Common myeloid progenitor, CD34-positive (primary cell): ENCODE results near the gene CTU1.

Source experiments
- CTCF ChIA-PET: fragments of 350-600 bp; sonication (Branson Sonifier 250); formaldehyde crosslinking; loops from one replicate; lab custom pipeline; 2021; ENCODE audit warnings: antibody characterized with exemption; lab: Charles Lee
- POLR2A ChIA-PET: fragments of 350-600 bp; sonication (Branson Sonifier 250); formaldehyde crosslinking; loops from one replicate; lab custom pipeline; 2021; ENCODE audit warnings: antibody characterized with exemption; lab: Charles Lee
- DNase-seq, 3 donors: peaks; one replicate each; pipeline versions ENCODE4 v3.0.0 to v3.0.0-alpha.2; 2013
- H3K27ac ChIP-seq, 2 experiments: 1 replicate in 1 of 2; 2 replicates in 1 of 2; pipeline ENCODE4 v1.7.0; 2013; ENCODE audit warnings: inconsistent platforms in 2 of 2, low read length in 2 of 2, mild to moderate bottlenecking in 2 of 2, low read depth in 1 of 2, moderate library complexity in 1 of 2; ENCODE audit not compliant: severe bottlenecking in 2 of 2, insufficient read depth in 1 of 2, poor library complexity in 1 of 2
- H3K27me3 ChIP-seq, 5 experiments: replicated peaks in 2 of 5; 1 replicate in 3 of 5; 2 replicates in 2 of 5; pipeline versions ENCODE4 v1.6.1 to v1.7.0; 2013; ENCODE audit warnings: low read length in 4 of 5, mild to moderate bottlenecking in 2 of 5, moderate library complexity in 2 of 5, inconsistent platforms in 1 of 5; ENCODE audit not compliant: insufficient read depth in 5 of 5, control insufficient read depth in 4 of 5
- H3K36me3 ChIP-seq, 4 experiments: 1 replicate in 2 of 4; 2 replicates in 2 of 4; pipeline versions ENCODE4 v1.6.1 to v1.7.0; 2013; ENCODE audit warnings: low read length in 3 of 4, control low read depth in 1 of 4, mild to moderate bottlenecking in 1 of 4; ENCODE audit not compliant: control insufficient read depth in 4 of 4, insufficient read depth in 4 of 4
- H3K4me1 ChIP-seq, 4 experiments: 1 replicate in 3 of 4; 2 replicates in 1 of 4; pipeline versions ENCODE4 v1.6.1 to v1.7.1; 2013; ENCODE audit warnings: low read length in 3 of 4, mild to moderate bottlenecking in 3 of 4, control low read depth in 1 of 4, inconsistent platforms in 1 of 4, moderate library complexity in 1 of 4; ENCODE audit not compliant: control insufficient read depth in 4 of 4, insufficient read depth in 4 of 4; ENCODE audit errors: control extremely low read depth in 1 of 4
- H3K4me3 ChIP-seq, 7 experiments: 1 replicate in 4 of 7; 2 replicates in 3 of 7; pipeline versions ENCODE4 v1.5.1 to v1.7.0; 2013; ENCODE audit warnings: mild to moderate bottlenecking in 7 of 7, low read length in 6 of 7, moderate library complexity in 6 of 7, inconsistent platforms in 2 of 7, low read depth in 2 of 7, control low read depth in 1 of 7; ENCODE audit not compliant: insufficient read depth in 4 of 7, control insufficient read depth in 1 of 7; ENCODE audit errors: extremely low read depth in 1 of 7
- H3K9me3 ChIP-seq, 5 experiments: 1 replicate in 4 of 5; 2 replicates in 1 of 5; pipeline versions ENCODE4 v1.6.1 to v1.7.1; 2013; ENCODE audit warnings: low read length in 4 of 5, mild to moderate bottlenecking in 2 of 5, inconsistent platforms in 1 of 5, low read depth in 1 of 5, moderate library complexity in 1 of 5; ENCODE audit not compliant: control insufficient read depth in 4 of 5, insufficient read depth in 2 of 5; ENCODE audit errors: control extremely low read depth in 1 of 5
- WGBS: methylation state at CpG from one replicate; pipeline ENCODE4 v1.1.5; 2013; ENCODE audit not compliant: insufficient coverage; 5-methylcytosine and 5-hydroxymethylcytosine counted together

The CTU1 gene

GRCh38 chr19:51141181-51141580, 33.0 kb upstream of the CTU1 start:
- Histone ChIP-seq H3K4me1 (peaks cover 18 to 65% (median 39%) of the 10 kb centered on the region in 4 experiments), H3K4me3 (no peak overlapping the region), H3K9me3 (no peaks in the 10 kb centered on the region), H3K27ac (no peak overlapping the region), H3K27me3 (peaks cover 0 to 15% (median 8%) of the 10 kb centered on the region in 5 experiments), H3K36me3 (no peaks in the 10 kb centered on the region)
- 86% methylated on average over 6 of the region's 6 CpGs for WGBS
- DNase-seq, result no peak
- POLR2A ChIA-PET, result no interaction called here
- CTCF ChIA-PET, result no interaction called here

- no peak for DNase-seq
- CTCF ChIA-PET, result interaction anchor here (1.8 kb wide), 1 partner anchor 17 kb away, joined by 4 read pairs; no protein-coding TSS in a partner anchor
- Histone ChIP-seq H3K27me3 (peaks cover 0 to 15% (median 8%) of the 10 kb centered on the region in 5 experiments), H3K27ac (no peak overlapping the region), H3K9me3 (peaks cover 0 to 1% (median 0%) of the 10 kb centered on the region in 5 experiments), H3K4me3 (no peak overlapping the region), H3K4me1 (peaks cover 18 to 68% (median 39%) of the 10 kb centered on the region in 4 experiments), H3K36me3 (no peaks in the 10 kb centered on the region)
- no CpG with 5 or more reads among the region's 6 CpGs for WGBS
- POLR2A ChIA-PET, result no interaction called here
Observed at GRCh38 chr19:51140441-51140840, 32.2 kb upstream of the CTU1 start.

GRCh38 chr19:51139299-51140014, 31.2 kb upstream of the CTU1 start:
- no peak overlapping the region for H3K27ac ChIP-seq
- ChIA-PET CTCF (interaction anchor here (1.8 kb wide), 1 partner anchor 18 kb away, joined by 4 read pairs; no protein-coding TSS in a partner anchor), POLR2A (interaction anchor here (0.7 kb wide), 1 partner anchor 55 kb away, joined by 4 read pairs; no protein-coding TSS in a partner anchor)
- peaks cover 0 to 15% (median 8%) of the 10 kb centered on the region in 5 experiments for H3K27me3 ChIP-seq
- 0% methylated on average over 3 of the region's 4 CpGs for WGBS
- H3K9me3 ChIP-seq, result peaks cover 0 to 6% (median 0%) of the 10 kb centered on the region in 5 experiments
- H3K36me3 ChIP-seq, result no peaks in the 10 kb centered on the region
- DNase-seq, result peak; percentile 48 to 80 (median 79)
- peaks cover 18 to 68% (median 39%) of the 10 kb centered on the region in 4 experiments for H3K4me1 ChIP-seq
- no peak overlapping the region for H3K4me3 ChIP-seq

- Histone ChIP-seq H3K36me3 (no peaks in the 10 kb centered on the region), H3K9me3 (peaks cover 0 to 6% (median 0%) of the 10 kb centered on the region in 5 experiments), H3K27ac (no peak overlapping the region), H3K4me1 (peaks cover 18 to 68% (median 39%) of the 10 kb centered on the region in 4 experiments), H3K27me3 (peaks cover 0 to 15% (median 8%) of the 10 kb centered on the region in 5 experiments), H3K4me3 (no peak overlapping the region)
- DNase-seq, result peak in 2 of 3 donors; percentile 39 to 51
- ChIA-PET CTCF (no interaction called here), POLR2A (no interaction called here)
- WGBS, result 54% methylated on average over 5 of the region's 6 CpGs
Observed at GRCh38 chr19:51138549-51138979, 30.4 kb upstream of the CTU1 start.

GRCh38 chr19:51137792-51138425, 29.7 kb upstream of the CTU1 start:
- Histone ChIP-seq H3K27ac (no peak overlapping the region), H3K4me1 (peaks cover 18 to 68% (median 39%) of the 10 kb centered on the region in 4 experiments), H3K36me3 (no peaks in the 10 kb centered on the region), H3K9me3 (peaks cover 0 to 6% (median 0%) of the 10 kb centered on the region in 5 experiments), H3K4me3 (peak overlapping the region in 2 of 7 experiments; percentile 9 to 24), H3K27me3 (peaks cover 0 to 15% (median 8%) of the 10 kb centered on the region in 5 experiments)
- ChIA-PET POLR2A (no interaction called here), CTCF (interaction anchor here (1.7 kb wide), 1 partner anchor 11 kb away, joined by 5 read pairs; no protein-coding TSS in a partner anchor)
- DNase-seq, result no peak
- 91% methylated on average over 5 of the region's 9 CpGs for WGBS

GRCh38 chr19:51136851-51137551, 28.8 kb upstream of the CTU1 start:
- WGBS, result 38% methylated on average over 11 of the region's 12 CpGs
- H3K36me3 ChIP-seq, result no peaks in the 10 kb centered on the region
- peak; percentile 38 to 71 (median 68) for DNase-seq
- peaks cover 0 to 6% (median 0%) of the 10 kb centered on the region in 5 experiments for H3K9me3 ChIP-seq
- peak overlapping the region in 2 of 7 experiments; percentile 43 to 67 for H3K4me3 ChIP-seq
- H3K4me1 ChIP-seq, result peaks cover 18 to 67% (median 43%) of the 10 kb centered on the region in 4 experiments
- ChIA-PET CTCF (interaction anchor here (1.7 to 3.6 kb wide), 2 partner anchors 12 to 25 kb away, joined by 5 to 15 read pairs; no protein-coding TSS in a partner anchor), POLR2A (interaction anchor here (0.7 kb wide), 1 partner anchor 179 kb away, joined by 4 read pairs; no protein-coding TSS in a partner anchor)
- peaks cover 0 to 15% (median 8%) of the 10 kb centered on the region in 5 experiments for H3K27me3 ChIP-seq
- no peak overlapping the region for H3K27ac ChIP-seq
